ENCODE results near the gene LRGUK.

DNA sequence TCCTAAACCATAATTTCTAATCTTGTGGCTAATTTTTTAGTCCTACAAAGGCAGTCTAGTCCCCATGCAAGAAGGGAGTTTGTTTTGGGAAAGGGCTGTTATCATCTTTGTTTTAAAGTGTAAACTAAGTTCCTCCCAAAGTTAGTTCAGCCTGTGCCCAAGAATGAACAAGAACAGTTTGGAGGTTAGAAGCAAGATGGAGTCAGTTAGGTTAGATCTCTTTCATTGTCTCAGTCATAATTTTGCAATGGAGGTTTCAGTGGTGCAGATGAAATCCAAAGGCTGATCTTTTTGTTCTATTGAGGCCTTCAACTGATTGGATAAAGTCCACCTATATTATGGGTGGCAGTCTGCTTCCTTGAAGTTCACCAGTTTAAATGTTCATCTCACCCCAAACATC, 68.1 kb downstream of the LRGUK start:
- TF ChIP-seq, protein P1, sequence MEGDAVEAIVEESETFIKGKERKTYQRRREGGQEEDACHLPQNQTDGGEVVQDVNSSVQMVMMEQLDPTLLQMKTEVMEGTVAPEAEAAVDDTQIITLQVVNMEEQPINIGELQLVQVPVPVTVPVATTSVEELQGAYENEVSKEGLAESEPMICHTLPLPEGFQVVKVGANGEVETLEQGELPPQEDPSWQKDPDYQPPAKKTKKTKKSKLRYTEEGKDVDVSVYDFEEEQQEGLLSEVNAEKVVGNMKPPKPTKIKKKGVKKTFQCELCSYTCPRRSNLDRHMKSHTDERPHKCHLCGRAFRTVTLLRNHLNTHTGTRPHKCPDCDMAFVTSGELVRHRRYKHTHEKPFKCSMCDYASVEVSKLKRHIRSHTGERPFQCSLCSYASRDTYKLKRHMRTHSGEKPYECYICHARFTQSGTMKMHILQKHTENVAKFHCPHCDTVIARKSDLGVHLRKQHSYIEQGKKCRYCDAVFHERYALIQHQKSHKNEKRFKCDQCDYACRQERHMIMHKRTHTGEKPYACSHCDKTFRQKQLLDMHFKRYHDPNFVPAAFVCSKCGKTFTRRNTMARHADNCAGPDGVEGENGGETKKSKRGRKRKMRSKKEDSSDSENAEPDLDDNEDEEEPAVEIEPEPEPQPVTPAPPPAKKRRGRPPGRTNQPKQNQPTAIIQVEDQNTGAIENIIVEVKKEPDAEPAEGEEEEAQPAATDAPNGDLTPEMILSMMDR (IDR thresholded peaks at IDR 0.05) = no peak
- TF ChIP-seq EP300 (IDR thresholded peaks at IDR 0.05; ENCODE audit: low read depth) = no peak

Data from transverse colon (tissue), 3 donors.